GM12873 (cell line): ENCODE results near the gene RASSF7.

Source experiments
- TF ChIP-seq, protein P1 (sequence below): IDR thresholded peaks from 2 replicates; pipeline ENCODE4 v1.5.1; 2012; ENCODE audit warnings: low read depth, mild to moderate bottlenecking, moderate library complexity, low read length, control low read depth; ENCODE audit not compliant: insufficient read depth; ENCODE audit errors: missing control alignments

RASSF7 gene

DNA sequence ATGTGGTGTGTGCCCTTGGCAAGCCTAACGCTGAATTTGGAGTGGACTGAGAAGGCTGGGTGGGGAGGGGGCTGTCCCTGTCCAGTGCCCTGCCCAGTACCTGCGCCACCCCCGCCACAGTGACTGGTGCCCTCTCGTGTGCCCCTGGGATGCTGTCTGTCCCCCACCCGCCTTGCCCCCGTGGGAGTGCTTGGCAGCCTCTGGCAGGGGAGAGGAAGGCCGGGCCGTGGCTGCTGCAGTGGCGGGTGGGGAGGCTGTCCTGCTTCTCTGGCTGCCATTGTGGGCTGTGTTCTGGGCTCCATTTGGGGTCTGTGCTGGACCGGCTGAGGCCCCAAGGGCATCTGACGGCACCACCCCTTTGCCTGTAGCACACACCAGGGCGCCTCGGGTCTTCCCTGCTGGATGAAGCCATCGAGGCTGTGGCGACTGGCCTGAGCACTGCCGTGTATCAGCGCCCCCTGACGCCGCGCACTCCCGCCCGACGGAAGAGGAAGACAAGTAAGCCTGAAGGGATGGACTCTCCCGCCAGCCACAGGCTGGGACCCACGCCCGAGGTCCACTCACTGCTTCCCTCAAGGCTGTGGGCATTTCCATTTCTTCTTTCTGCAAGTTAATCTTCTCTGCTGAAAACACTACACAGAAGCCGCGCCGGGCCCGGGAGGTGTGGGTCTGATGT, 37.4 kb downstream of the RASSF7 start:
- TF ChIP-seq, protein P1, sequence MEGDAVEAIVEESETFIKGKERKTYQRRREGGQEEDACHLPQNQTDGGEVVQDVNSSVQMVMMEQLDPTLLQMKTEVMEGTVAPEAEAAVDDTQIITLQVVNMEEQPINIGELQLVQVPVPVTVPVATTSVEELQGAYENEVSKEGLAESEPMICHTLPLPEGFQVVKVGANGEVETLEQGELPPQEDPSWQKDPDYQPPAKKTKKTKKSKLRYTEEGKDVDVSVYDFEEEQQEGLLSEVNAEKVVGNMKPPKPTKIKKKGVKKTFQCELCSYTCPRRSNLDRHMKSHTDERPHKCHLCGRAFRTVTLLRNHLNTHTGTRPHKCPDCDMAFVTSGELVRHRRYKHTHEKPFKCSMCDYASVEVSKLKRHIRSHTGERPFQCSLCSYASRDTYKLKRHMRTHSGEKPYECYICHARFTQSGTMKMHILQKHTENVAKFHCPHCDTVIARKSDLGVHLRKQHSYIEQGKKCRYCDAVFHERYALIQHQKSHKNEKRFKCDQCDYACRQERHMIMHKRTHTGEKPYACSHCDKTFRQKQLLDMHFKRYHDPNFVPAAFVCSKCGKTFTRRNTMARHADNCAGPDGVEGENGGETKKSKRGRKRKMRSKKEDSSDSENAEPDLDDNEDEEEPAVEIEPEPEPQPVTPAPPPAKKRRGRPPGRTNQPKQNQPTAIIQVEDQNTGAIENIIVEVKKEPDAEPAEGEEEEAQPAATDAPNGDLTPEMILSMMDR, result no peak

DNA sequence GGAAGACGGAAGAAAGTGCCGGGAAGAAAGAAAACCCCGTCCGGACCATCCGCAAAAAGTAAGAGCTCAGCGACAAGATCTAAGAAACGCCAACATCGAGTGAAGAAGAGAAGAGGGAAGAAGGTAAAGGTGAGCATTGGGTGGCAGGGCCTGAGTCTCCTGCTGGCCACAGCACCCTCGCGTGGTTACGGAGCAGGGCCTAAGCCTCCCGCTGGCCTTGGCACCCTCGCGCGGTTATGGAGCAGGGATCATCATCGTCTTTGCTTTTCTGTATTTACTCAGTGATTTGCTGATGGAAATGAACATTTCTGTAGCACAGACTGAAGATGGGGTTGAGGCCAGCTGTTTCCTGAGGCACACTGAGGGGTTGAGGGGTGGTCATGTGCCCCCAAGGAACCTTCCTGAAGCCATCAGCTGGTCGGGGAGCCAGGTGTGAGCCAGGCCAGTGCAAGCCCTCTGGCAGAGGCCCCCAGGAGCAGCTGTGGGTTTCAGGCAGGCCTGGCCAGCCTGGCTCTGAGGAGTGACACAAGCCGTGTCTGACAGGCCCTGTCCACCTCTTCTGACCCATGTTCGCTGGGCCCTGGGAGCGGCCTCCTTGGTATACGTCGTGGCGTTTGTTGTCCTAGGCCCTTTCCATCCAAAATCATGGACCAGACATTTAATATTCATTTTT, 40.9 kb downstream of the RASSF7 start:
- TF ChIP-seq, protein P1, result no peak

DNA sequence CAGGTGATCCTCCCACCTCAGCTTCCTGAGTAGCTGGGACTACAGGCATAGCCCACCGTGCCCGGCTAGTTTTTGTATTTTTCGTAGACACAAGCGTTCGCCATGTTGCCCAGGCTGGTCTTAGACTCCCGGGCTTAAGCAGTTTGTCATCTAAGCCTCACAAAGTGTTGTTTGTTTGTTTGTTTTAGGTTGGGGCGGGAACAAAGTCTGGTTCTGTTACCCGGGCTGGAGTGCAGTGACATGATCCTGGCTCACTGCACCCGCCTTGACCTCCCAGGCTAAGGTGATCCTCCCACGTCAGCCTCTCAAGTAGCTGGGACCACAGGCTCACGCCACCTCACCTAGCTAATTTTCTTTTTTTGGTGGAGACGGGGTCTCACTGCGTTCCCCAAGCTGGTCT, 42.4 kb downstream of the RASSF7 start:
- TF ChIP-seq, protein P1, result no peak

DNA sequence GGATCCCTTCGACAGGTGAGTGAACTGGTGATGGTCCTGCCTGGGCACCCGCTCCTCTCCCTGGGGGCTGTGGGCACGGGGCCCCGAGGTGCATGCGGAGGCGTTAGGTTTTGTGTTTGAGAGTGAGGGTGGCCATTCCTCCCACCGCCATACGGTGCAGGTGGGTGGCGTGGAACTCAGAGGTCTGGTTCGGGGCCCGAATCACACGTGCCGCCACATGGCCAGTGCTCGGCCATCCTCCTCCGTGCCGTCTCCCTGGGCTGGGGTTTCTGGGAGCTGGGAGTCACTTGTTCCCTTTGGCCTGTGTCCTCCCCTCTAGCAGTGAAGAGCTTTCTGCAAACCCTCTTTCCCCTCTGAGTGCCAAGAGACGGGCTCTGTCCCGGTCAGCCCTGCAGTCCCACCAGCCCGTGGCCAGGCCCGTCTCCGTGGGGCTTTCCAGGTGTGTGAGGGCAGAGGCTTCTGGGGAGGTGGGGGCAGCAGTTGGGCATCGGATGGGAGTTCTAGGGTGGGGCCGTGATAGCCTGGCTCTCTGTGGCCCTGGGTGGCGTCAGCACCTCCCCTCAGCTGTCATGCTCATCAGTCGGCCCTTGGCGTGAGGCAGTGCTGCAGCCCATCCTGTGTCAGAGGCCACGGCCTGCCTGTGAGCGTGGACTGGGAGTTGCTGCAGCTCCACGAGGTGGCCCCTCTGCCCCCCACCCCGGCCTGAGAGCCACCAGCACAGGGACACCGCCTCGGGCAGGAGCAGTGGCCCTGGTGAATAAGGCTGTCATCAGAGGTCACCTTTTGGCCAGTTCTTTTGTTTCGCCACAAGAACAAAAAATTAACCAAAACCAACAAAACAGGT, 44.7 kb downstream of the RASSF7 start:
- TF ChIP-seq, protein P1, result no peak

DNA sequence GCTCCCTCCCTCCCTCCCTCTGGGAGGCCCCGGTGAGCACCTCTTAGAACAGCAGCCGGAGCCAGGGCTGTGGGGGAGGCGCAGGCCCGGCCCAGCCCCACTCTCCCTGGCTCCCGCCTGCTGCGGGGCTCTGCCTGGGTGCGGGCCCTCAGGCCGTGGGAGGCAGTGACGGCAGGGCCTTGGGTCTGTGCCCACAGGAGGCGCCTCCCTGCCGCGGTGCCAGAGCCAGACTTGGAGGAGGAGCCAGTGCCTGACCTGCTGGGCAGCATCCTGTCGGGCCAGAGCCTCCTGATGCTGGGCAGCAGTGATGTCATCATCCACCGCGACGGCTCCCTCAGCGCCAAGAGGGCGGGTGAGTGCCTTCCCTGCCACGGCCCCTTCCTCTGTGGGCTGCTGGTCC, 45.5 kb downstream of the RASSF7 start:
- TF ChIP-seq, protein P1, result no peak

DNA sequence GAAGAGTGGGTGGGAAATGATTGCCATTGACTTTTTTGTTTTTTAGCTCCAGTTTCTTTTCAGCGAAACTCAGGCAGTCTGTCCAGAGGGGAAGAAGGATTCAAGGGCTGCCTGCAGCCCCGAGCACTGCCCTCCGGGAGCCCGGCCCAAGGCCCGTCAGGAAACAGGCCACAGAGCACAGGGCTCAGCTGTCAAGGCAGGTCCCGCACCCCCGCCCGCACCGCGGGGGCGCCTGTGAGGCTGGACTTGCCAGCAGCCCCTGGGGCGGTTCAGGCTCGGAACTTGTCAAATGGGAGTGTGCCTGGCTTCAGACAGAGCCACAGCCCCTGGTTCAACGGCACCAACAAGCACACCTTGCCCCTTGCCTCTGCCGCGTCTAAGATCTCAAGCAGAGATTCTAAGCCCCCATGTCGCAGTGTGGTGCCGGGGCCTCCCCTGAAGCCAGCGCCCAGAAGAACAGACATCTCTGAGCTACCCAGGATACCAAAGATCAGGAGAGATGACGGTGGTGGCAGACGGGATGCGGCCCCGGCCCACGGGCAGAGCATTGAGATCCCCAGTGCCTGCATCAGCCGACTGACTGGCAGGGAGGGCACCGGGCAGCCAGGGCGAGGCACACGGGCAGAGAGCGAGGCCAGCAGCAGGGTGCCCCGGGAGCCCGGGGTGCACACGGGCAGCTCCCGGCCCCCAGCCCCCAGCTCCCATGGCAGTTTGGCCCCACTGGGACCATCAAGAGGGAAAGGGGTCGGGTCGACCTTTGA, 46.4 kb downstream of the RASSF7 start:
- TF ChIP-seq, protein P1, result no peak
